Measurements from ENCODE around the gene CASK. TPM values are rescaled to one million over a fixed set of nuclear protein-coding genes. Genes with fewer than 3 reads are reported as not detected.

Gene CASK
- total RNA-seq, 2 experiments from 2014 or later = 18.2 to 20.2 TPM

DNA sequence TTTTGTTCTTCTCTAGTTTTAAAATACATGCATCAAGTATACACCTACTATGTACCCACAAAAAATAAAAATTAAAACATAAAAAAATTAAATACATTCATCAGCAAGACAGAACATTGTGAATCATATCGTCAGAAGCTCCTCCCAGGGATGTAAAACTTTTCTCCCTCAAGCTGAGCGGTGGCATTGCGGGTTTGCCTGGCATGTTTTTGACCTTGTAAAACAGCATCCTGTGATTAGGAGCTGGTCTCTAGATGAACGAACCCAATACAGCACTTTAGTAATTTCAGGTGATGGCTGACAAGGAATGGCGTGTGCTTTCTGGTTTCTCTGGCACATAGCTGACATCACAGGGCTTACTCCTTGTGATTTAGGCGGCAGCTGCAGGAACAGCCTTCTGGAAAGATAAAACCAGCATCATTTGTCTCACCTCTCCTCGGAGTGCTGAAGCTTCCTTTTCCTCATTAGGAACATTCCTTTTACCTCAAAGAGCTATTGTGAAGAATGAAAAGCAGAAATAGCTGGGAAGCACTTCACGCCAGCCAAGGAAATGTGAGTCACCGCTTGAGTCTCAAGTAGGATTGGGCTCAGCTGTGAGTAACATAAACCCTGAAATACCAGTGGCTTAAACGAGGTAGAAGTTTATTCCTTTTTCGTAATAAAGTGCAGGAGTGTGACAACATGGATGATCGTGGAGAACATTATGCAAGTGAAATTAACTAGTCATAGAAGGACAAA lies 431.9 kb downstream of the CASK start:
- Mint-ChIP-seq H3K27me3 (no peaks in the 10 kb centered on the region), H3K4me3 (no peak overlapping the region), H3K27ac (no peak overlapping the region), H3K4me1 (ENCODE audit: low read depth) (no peaks in the 10 kb centered on the region), H3K36me3 (ENCODE audit: low read depth) (no peaks in the 10 kb centered on the region), H3K9me3 (no peaks in the 10 kb centered on the region)
- intact Hi-C loops (cut with micrococcal nuclease) = no loop called here
- CTCF ChIA-PET = no interaction called here
- POLR2A ChIA-PET = no interaction called here
- DNase-seq (no peak), ATAC-seq (no peak)
- TF ChIP-seq, protein P1, sequence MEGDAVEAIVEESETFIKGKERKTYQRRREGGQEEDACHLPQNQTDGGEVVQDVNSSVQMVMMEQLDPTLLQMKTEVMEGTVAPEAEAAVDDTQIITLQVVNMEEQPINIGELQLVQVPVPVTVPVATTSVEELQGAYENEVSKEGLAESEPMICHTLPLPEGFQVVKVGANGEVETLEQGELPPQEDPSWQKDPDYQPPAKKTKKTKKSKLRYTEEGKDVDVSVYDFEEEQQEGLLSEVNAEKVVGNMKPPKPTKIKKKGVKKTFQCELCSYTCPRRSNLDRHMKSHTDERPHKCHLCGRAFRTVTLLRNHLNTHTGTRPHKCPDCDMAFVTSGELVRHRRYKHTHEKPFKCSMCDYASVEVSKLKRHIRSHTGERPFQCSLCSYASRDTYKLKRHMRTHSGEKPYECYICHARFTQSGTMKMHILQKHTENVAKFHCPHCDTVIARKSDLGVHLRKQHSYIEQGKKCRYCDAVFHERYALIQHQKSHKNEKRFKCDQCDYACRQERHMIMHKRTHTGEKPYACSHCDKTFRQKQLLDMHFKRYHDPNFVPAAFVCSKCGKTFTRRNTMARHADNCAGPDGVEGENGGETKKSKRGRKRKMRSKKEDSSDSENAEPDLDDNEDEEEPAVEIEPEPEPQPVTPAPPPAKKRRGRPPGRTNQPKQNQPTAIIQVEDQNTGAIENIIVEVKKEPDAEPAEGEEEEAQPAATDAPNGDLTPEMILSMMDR (IDR thresholded peaks at IDR 0.05) = no peak

GRCh38 chrX:41490446-41490845 lies 432.9 kb downstream of the CASK start:
- Mint-ChIP-seq H3K4me3 (no peak overlapping the region), H3K4me1 (ENCODE audit: low read depth) (no peaks in the 10 kb centered on the region), H3K36me3 (ENCODE audit: low read depth) (no peaks in the 10 kb centered on the region), H3K27me3 (no peaks in the 10 kb centered on the region), H3K27ac (no peak overlapping the region), H3K9me3 (no peaks in the 10 kb centered on the region)
- intact Hi-C loops (cut with micrococcal nuclease) = no loop called here
- ATAC-seq (no peak), DNase-seq (no peak)
- POLR2A ChIA-PET = no interaction called here
- CTCF ChIA-PET = no interaction called here
- TF ChIP-seq, protein P1 (IDR thresholded peaks at IDR 0.05) = no peak

- no peak for DNase-seq
- POLR2A ChIA-PET = no interaction called here
- CTCF ChIA-PET = no interaction called here
- intact Hi-C loops (cut with micrococcal nuclease) = no loop called here
- Mint-ChIP-seq H3K4me3 (no peak overlapping the region), H3K27me3 (no peaks in the 10 kb centered on the region), H3K27ac (no peak overlapping the region), H3K9me3 (no peaks in the 10 kb centered on the region), H3K36me3 (ENCODE audit: low read depth) (no peaks in the 10 kb centered on the region), H3K4me1 (ENCODE audit: low read depth) (no peaks in the 10 kb centered on the region)
- TF ChIP-seq, protein P1 (IDR thresholded peaks at IDR 0.05) = no peak
- no peak for ATAC-seq
Observed at GRCh38 chrX:41482154-41482850, 441.1 kb downstream of the CASK start.

- Mint-ChIP-seq H3K27me3 (no peaks in the 10 kb centered on the region), H3K27ac (no peak overlapping the region), H3K36me3 (ENCODE audit: low read depth) (no peaks in the 10 kb centered on the region), H3K4me1 (ENCODE audit: low read depth) (no peaks in the 10 kb centered on the region), H3K9me3 (no peaks in the 10 kb centered on the region), H3K4me3 (no peak overlapping the region)
- DNase-seq (peak; percentile 11), ATAC-seq (no peak)
- ChIA-PET POLR2A (no interaction called here), CTCF (interaction anchor here (1.0 kb wide), 1 partner anchor 17 kb away, joined by 3 read pairs; no protein-coding TSS in a partner anchor)
- TF ChIP-seq, protein P1 (IDR thresholded peaks at IDR 0.05) = peak; percentile 30
- intact Hi-C loops (cut with micrococcal nuclease) = no loop called here
Observed at GRCh38 chrX:41481264-41482109, 441.9 kb downstream of the CASK start.

All from activated CD8-positive, alpha-beta T cell treated with anti-CD3 and anti-CD28 coated beads for 36 hours (primary cell).